HK-2 (cell line): ENCODE measurements around the gene ADRM1.

Experiments used
- DNase-seq: peaks from one replicate; pipeline ENCODE4 v3.0.0-alpha.2; 2018; ENCODE audit not compliant: unreplicated experiment

ADRM1 gene

GRCh38 chr20:62297449-62298227 lies 5.2 kb upstream of the ADRM1 start:
- no peak for DNase-seq

- DNase-seq = no peak
Measured at GRCh38 chr20:62298577-62299249, 4.1 kb upstream of the ADRM1 start.

- no peak for DNase-seq
Measured at GRCh38 chr20:62299666-62300236, 3.0 kb upstream of the ADRM1 start.

- no peak for DNase-seq
Measured at GRCh38 chr20:62300319-62300718, 2.5 kb upstream of the ADRM1 start.

GRCh38 chr20:62301111-62301668 lies 1.6 kb upstream of the ADRM1 start:
- no peak for DNase-seq

GRCh38 chr20:62301773-62302340 lies 940 bp upstream of the ADRM1 start:
- peak; percentile 96 for DNase-seq

GRCh38 chr20:62303062-62303339 lies 204 bp downstream of the ADRM1 start:
- DNase-seq = no peak

GRCh38 chr20:62303340-62304226 lies 786 bp downstream of the ADRM1 start:
- DNase-seq = peak; percentile 62

GRCh38 chr20:62304331-62305148 lies 1.7 kb downstream of the ADRM1 start:
- no peak for DNase-seq

- no peak for DNase-seq
Measured at GRCh38 chr20:62305149-62305764, 2.5 kb downstream of the ADRM1 start.

GRCh38 chr20:62305765-62306413 lies 3.1 kb downstream of the ADRM1 start:
- peak; percentile 37 for DNase-seq

- no peak for DNase-seq
Measured at GRCh38 chr20:62306414-62307187, 3.8 kb downstream of the ADRM1 start.

GRCh38 chr20:62307226-62308101 lies 4.7 kb downstream of the ADRM1 start:
- DNase-seq = no peak

GRCh38 chr20:62308102-62308822 lies 5.5 kb downstream of the ADRM1 start:
- DNase-seq = no peak

GRCh38 chr20:62309198-62309944 lies 6.6 kb downstream of the ADRM1 start:
- DNase-seq = no peak

GRCh38 chr20:62309947-62310756 lies 7.4 kb downstream of the ADRM1 start:
- DNase-seq = no peak
